ENCODE measurements around the gene HSP90AA1. TPM values are rescaled to one million over a fixed set of nuclear protein-coding genes. Genes with fewer than 3 reads are reported as not detected.
"Not testable (repeated sequence)": the region's sequence is repeated elsewhere in the genome, so short reads cannot be mapped to it uniquely, and the experiment has no call there.

The HSP90AA1 gene
- total RNA-seq, 1 donor from 2014 or later, result 540 TPM

DNA sequence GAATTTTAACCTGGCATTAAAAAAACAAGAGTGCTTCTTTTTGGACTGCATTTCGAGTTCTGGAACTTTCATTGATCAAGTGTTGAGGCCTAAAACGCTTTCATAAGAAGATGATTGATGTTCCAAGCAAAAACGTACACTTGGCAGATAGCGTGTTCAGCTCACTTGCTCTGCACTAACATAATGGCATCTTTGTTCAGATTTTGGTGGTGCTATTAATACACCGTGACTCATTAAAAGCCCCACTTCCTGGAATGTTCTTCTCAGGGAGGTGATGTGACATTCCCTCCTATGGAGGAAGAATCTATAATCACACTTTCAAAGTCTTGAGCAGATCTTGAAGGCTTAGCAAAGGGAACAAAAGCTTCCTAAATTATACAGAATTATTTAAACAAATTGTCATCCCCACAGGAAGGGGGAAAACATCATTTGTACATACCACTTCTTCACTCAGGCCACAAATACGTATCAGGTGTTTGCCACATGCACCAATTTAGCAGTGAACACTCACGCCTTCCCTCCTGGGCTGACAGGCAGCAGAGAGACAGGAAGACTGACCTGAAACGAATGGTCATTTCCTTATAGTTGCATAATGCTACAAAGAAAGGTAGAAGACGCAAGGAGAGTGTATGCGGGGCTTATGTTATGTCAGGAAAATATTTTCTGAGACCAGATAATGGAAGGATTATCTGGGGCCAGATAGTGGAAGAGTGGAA lies 15.4 kb downstream of the HSP90AA1 start:
- no peak overlapping the region for H3K27ac ChIP-seq
- ATAC-seq (no peak), DNase-seq (no peak)
- no peaks in the 10 kb centered on the region for H3K4me1 ChIP-seq
- no peaks in the 10 kb centered on the region for H3K36me3 ChIP-seq
- intact Hi-C loops (cut with DNase I), result no loop called here
- no peaks in the 10 kb centered on the region for H3K9me3 ChIP-seq
- TF ChIP-seq, protein P1, sequence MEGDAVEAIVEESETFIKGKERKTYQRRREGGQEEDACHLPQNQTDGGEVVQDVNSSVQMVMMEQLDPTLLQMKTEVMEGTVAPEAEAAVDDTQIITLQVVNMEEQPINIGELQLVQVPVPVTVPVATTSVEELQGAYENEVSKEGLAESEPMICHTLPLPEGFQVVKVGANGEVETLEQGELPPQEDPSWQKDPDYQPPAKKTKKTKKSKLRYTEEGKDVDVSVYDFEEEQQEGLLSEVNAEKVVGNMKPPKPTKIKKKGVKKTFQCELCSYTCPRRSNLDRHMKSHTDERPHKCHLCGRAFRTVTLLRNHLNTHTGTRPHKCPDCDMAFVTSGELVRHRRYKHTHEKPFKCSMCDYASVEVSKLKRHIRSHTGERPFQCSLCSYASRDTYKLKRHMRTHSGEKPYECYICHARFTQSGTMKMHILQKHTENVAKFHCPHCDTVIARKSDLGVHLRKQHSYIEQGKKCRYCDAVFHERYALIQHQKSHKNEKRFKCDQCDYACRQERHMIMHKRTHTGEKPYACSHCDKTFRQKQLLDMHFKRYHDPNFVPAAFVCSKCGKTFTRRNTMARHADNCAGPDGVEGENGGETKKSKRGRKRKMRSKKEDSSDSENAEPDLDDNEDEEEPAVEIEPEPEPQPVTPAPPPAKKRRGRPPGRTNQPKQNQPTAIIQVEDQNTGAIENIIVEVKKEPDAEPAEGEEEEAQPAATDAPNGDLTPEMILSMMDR (IDR thresholded peaks at IDR 0.05), result no peak
- no peak overlapping the region for H3K4me3 ChIP-seq
- H3K27me3 ChIP-seq (ENCODE audit: low read depth), result no peaks in the 10 kb centered on the region

DNA sequence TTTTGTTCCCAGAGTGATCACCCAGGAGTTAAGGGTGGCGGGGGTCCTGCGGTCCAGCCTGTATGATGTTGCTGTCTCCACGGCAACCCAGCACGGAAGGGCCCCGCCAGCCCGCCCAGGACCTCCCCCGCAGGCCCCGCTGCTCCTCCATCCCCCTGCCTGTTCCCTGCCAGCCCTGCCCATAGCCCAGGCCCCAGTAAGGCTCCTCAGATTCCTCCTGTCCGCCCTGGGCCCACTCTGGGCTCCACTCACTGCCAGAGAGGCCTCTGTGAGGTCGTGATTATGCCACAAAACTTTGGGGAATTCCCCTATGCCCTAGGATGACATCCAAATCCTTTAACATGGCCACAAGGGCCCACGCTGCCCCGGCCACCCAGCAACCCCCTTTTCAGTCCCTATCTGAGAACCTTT lies 20.8 kb downstream of the HSP90AA1 start:
- intact Hi-C loops (cut with DNase I), result no loop called here
- H3K9me3 ChIP-seq, result no peaks in the 10 kb centered on the region
- TF ChIP-seq, protein P1 (IDR thresholded peaks at IDR 0.05), result no peak

DNA sequence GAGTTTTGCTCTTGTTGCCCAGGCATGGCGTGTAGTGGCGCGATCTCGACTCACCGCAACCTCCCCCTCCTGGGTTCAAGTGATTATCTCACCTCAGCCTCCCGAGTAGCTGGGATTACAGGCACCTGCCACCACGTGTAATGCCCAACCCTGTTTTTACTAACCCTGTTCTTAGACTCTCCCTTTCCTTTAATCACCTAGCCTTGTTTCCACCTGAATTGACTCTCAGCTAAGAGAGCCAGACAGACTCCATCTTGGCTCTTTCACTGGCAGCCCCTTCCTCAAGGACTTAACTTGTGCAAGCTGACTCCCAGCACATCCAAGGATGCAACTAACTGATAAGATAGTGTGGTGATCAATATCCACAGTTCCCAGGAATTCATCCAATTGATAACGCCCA lies 22.3 kb downstream of the HSP90AA1 start:
- ATAC-seq; H3K9me3 ChIP-seq; H3K27ac ChIP-seq; H3K36me3 ChIP-seq; intact Hi-C loops (cut with DNase I); DNase-seq; H3K4me3 ChIP-seq; H3K27me3 ChIP-seq (ENCODE audit: low read depth): not testable (repeated sequence)
- H3K4me1 ChIP-seq, result peaks cover 13% of the 10 kb centered on the region

More for the DNA sequence above, 20.8 kb downstream of the HSP90AA1 start:
- Histone ChIP-seq H3K27ac (no peak overlapping the region), H3K4me3 (no peak overlapping the region), H3K4me1 (peaks cover 13% of the 10 kb centered on the region), H3K27me3 (ENCODE audit: low read depth) (no peaks in the 10 kb centered on the region), H3K36me3 (no peaks in the 10 kb centered on the region)
- no peak for DNase-seq
- no peak for ATAC-seq

DNA sequence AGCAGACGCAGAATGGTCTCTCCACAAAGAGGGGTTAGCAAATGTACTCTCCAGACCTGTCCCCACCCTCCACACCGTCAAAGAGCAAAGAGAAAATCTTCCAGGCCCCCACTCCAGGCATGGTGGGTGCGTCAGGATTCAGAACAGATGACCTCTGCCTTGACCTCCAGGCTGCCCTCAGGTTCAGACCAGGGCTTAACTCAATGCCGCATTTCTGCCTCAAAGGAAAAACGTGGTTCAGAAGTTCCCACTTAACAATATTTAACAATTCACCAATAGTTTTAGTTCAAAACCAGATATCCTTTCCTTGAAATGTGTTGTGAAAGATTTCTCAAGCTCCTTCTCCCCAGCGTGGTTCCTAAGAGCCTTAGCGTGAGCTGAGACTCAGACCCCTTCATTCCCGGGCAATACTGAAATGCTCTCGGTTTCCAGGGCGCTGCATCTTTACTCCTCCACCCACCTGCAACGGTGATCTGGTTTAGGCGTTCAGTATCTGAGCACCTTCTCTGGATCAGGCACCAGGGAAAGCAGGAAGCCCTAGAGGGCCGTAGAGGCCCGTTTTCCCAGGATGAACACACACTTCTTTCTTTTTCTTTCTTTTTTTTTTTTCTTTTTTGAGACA lies 22.9 kb downstream of the HSP90AA1 start:
- H3K4me3 ChIP-seq, result peak overlapping the region; percentile 16
- DNase-seq (no peak), ATAC-seq (peak in 1 of 2 donors; percentile 20)
- no peaks in the 10 kb centered on the region for H3K27me3 ChIP-seq (ENCODE audit: low read depth)
- TF ChIP-seq, protein P1 (IDR thresholded peaks at IDR 0.05), result no peak
- H3K36me3 ChIP-seq, result no peaks in the 10 kb centered on the region
- no peaks in the 10 kb centered on the region for H3K9me3 ChIP-seq
- intact Hi-C loops (cut with DNase I), result no loop called here
- peaks cover 13% of the 10 kb centered on the region for H3K4me1 ChIP-seq
- peak overlapping the region; percentile 34 for H3K27ac ChIP-seq

DNA sequence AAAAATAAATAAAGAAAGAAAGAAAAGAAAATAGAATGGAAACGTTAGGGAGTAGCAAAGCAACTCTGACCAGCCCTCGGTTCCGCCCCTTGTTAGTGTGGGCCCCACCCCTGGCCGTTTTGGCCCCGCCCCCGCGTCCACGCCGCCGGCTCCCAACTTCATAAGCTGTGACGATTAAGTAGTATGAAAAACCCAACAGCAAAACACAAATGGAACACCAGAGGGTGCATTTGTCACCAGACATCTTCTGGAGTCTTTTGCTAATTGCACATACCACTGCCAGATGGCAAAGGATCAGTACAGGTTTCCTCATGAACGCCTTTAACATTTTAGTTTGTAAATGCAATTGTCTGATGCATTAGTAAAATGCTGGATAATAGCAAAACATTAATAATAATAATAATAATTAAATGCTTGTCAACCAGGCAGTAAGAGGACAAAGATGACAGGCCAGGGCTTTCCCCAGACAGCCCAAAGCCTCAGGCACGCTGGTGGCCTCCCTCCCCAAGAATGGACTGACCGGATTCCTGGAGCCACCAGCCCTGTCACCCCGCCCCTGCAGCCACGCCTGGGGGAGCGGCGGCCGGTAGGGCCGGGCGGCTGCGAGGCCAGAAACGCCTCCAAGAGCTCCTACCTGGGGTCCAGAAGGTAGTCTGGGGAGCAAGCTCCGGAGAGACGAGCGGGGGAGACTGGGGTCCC lies 23.6 kb downstream of the HSP90AA1 start:
- H3K27ac ChIP-seq, result peak overlapping the region; percentile 34
- DNase-seq, result peak; percentile 88

More for the DNA sequence above, 23.6 kb downstream of the HSP90AA1 start:
- Histone ChIP-seq H3K4me3 (peak overlapping the region; percentile 16), H3K9me3 (no peaks in the 10 kb centered on the region), H3K27me3 (ENCODE audit: low read depth) (no peaks in the 10 kb centered on the region), H3K4me1 (peaks cover 13% of the 10 kb centered on the region), H3K36me3 (no peaks in the 10 kb centered on the region)
- intact Hi-C loops (cut with DNase I), result no loop called here
- peak; percentile 95 to 97 for ATAC-seq
- TF ChIP-seq, protein P1 (IDR thresholded peaks at IDR 0.05), result peak; percentile 38

Measured in lower lobe of right lung (tissue), 2 donors.